GM21367 (cell line): Measurements from ENCODE around the gene CD38.

Source experiments
- ATAC-seq: cut with Tn5 transposase; IDR thresholded peaks from one replicate; pipeline ENCODE4 v1.9.1; 2021; ENCODE audit not compliant: unreplicated experiment

CD38 gene

DNA sequence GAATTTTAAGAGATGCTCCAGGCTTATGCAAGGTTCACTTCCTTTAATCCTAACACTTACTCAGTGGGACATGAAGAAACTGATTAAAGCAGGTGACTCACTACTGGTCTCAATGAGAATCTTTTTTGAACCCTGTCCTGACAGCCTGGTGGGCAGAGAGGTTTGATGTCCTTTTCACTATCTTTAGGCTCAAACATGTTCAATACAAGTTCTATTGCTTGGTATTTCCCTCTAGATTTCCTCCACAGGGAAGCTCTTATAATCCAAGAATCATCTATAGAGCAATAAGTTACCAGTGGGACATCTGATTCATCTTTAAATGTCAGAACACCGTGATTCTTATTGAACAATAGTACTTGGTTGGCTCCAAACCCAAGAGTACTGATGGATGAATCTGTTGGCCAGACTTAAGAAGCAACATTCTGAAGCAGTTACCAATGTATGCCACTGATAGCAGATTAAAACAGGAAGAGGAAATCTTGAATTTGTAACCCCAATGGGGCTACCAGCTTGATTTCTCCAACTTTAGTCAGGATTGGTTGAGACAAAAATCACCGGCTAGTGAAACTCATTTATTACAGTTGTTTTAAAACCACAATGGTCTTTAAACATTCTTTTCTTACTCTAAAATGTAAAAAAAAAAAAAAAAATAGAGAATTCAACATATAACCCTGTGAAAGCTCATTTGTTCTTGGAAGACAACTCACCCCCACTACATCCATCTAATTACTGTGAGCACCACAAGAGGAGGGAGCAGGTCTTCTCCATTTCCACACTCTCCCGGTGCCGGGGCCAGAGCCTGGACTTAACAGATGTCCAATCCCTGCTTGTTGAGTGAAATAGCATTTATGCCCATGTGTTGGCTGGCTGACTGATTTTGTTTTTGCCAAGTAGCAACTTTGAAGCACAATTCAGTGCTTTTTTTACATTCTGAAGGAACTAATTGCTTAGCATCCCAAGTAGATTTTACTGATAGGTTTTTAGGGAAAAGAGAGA lies 117.1 kb downstream of the CD38 start:
- no peak for ATAC-seq

DNA sequence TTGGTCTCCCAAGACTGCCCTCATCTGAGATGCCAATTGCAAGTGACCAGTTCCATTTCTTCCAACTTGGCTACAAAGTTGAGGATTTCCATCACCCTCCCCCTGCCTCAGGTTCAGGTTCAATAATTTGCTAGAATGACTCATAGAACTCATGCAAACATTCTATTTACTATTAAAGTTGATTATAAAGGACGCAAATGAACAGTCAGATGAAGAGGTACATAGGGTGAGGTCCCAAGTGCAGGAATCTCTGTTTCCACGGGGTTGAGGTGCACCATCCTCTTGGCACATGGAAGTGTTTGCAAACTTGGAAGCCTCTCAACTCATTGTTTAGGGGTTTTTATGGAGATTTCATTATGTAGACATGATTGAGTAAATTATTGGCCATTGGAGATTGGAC lies 119.4 kb downstream of the CD38 start:
- no peak for ATAC-seq

DNA sequence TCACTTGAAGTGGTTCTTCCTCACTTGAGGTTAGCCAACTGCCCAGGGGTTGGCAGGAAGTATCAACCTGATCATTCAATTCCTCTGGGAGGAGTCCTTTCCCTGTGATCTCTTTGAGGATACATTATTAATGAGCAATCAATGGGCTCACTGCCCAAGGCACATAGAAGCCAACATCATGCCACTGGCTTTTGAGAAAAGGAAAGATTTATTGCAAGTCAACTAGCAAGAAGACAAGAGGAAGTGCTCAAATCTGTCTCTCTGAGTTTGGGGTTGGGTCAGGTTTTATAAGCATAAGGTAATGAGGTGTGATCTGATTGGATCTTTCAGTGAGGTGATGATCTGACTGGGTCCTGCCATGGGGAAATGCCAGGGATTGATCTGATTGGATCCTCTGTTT lies 120.8 kb downstream of the CD38 start:
- ATAC-seq = no peak

DNA sequence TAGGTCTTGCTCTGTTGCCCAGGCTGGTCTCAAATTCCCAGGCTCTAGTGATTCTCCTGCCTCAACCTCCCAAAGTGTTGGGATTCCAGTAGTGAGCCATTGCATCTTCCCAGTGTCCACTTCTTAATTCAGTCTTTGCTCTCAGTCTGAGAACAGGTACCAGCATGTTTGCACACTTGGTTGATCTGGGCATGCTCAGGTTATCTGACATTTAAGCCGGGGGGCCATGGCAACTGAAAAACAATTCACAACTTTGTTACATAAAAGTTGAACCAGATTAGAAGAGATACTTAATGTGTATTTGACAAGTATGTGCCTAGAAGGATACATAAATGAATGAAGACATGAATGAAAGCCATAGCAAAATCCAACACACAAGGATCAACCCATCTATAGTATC lies 121.4 kb downstream of the CD38 start:
- ATAC-seq = no peak

DNA sequence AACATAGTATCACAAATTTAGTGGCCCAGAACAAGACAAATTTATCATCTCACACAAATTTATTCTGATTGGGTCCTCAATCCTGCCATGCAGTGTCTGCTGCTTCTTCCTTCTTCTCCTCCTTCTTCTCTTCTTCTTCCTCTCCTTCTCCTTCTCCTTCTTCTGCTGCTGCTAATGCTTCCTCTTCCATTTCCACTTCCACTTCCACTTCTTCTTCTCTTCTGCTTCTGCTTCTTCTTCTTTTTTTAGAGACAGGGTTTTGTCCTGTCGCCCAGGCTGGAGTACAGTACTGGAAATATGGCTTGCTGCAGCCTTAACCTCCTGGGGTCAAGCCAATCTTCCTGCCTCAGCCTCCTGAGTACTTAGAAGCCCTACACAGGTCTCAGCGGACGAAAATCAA lies 122.9 kb downstream of the CD38 start:
- ATAC-seq = no peak

DNA sequence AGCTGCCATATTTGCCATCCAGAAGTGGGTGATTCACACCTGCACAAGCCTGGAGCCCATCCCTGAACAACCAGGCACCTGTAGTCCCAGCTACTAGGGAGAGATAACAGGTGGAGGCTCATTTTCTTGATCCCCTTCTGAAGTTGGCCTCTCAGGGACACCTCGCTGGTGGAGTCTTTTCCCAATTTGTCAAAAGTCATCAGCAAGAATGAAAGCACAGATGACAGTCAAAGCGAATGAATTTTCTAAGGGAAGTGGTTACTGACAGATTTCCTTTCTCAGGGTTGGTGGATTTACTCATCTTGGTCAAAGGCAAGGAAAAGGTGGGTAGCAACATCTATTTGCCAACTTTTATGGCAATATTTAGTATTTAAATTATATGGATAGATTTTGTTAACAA lies 123.9 kb downstream of the CD38 start:
- no peak for ATAC-seq

DNA sequence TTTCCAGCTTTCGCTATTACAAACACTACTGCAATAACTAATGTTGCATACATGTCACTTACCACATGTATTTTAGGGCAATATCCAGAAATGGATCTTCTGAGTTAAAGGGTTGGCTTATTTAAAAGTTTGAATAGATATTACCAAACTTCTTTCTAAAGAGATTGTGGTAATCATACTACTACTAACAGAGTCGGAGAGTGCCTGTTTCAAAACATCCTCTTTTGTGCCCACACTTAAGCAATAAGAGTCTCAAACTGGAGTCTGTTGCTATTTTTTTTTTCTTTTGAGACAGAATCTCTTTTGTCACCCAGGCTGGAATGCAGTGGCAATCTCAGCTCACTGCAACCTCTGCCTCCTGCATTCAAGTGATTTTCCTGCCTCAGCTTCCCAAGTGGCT lies 124.6 kb downstream of the CD38 start:
- no peak for ATAC-seq
